GM19463 (cell line): ENCODE data around the gene ASAP2.

Experiments
- ATAC-seq: cut with Tn5 transposase; IDR thresholded peaks from one replicate; pipeline ENCODE4 v1.9.1; 2021; ENCODE audit warnings: mild to moderate bottlenecking, moderate library complexity; ENCODE audit not compliant: unreplicated experiment

The ASAP2 gene

DNA sequence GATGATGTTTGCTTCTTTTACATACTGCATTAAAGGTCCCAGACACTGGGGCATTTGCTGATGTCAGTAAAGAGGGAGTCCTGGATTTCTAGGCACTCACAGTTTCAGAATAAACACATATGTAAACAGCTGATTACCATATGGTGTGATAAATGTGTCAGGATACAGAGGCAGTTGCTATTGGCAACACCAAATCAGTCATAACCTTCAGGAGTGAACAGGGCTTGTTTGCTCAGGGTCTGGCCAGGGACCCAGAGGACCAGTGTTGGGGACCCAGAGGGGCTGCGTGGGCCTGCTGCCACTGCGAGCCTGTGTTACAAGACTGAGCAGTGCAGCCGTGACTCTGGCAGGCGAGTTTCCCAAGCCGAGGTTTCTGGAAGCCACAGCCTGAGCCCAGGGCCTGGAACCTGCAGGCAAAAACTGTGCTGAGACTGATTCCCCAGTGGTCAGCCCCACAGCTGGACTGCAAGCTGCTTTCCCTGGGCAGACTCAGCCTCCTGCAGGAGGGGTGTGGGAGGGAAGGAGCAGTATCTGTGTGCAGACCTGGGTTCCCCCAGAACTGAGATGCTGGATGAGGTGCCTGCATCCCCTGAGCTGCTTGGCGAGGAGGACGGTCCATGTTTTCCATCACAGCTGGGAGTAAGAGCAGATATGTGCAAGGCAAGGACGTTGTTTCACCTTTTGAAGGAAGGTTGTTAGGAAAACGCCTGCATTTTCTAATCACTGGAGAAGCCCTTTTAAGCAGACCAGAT lies 23.6 kb downstream of the ASAP2 start:
- ATAC-seq, result no peak

DNA sequence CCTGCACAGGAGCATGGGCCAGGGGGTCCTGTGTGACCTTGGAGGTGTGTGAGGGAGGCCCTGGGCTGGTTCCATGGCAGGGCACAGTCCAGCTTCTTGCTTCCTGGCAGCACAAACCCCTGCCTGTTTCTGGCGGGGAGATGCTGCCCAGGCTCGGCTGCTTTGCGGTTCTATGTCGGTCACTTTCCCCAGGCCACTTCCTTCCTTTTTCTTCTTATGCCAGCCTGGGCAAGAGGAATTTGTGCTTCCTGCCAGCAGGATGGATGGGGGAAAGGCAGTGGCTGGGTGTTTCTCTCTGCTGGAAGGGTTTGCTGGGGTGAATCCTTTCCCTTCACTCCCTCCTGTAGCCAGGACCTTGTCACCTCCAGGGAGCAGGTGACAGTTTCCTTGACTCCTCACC lies 24.3 kb downstream of the ASAP2 start:
- no peak for ATAC-seq

DNA sequence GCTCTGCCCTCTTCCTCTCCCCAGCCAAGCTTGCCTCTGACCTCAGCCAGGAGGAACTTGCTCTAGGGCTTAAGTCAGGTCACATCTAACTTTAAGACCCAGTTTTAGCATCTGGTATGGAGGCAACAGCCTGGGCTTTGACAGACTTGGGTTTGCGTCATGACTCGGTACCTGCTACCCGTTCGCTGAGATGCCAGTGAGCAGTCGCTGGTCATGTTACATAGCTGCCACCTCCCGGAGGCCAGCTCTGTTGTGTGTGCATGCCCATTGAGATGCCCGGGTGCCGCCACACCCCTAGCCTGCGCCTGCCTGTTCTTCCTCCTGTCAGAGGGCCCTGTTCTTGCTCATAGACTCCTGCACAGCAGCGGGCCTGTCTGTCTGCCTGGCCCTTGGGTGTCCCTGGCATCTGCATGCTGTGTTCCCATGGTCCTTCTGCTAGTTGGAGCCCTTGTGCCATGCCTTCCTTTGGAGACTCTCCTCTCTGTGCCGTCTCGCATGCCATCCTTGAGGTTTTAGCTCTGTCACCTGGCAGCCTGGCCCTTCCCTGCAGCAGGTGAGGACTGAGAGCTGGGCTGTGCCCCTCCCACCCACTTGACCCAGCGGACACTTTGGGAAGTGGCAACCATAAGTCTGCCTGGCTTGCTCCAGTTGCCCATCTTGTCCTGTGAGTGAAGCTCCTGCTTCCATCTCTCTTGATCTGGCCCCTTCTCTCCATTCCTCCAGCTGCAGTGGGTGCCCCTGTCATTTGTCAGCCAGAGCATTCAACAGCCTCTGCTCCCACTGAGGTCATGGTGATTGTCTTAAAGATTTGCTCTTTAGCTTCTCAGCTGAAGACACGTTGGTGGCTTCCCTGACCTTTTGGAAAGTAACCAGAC lies 24.9 kb downstream of the ASAP2 start:
- ATAC-seq, result no peak

DNA sequence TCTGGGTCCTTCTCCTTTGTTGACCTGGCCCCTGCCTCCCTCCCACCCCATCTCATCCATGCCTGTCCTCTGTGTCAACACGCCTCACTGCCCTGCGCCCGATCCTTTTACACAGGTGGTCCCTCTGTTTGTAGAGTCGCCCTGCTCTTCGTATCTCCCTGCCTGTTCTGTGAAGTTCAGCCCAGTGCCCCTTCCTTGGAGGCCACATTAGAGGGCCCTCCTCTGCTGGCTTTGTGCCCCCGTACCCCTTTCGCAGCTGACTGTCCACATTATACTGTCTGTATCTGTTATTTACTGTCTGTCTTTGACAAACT lies 25.5 kb downstream of the ASAP2 start:
- ATAC-seq, result no peak

DNA sequence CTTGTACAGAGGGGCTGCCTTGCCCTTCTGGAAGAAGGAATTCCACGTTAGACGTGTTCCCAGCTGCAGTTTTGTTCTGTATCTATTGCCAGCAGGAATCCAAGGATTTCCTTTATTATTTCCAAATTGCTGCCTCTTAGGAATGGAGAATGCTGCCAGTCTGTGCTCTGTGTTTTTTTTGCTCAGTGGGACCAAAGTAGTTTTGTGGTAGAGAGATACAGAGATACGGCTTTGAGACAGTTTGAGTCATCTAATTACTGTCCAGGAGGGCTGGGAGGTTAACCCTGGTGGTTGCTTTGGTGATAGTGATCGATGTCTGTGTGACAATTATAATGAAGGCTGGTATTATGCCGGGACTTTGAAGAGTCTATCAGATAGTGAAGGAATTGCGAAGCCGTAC lies 26.3 kb downstream of the ASAP2 start:
- no peak for ATAC-seq

DNA sequence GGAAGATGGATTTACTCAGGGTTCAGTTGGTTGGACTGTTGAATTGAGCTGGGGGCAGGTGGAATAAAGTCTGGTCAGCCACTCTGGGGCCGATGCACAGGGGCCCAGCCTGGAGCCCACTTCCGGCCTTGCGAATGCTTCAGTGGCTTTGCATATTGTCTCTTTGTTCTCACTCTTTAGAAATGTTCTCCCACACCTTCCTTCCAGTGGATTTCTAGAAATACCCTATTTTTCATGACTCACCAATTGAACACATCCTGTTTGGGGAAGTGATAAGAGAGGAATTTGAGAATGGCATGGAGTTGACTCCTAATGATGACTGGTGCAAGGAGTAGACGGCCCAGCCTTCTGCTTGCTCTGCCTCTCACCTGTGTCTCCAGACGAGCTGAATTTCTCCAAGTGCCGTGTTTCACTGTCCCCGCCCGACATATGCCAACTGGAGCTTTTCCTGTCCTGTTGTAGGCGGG lies 28.1 kb downstream of the ASAP2 start:
- no peak for ATAC-seq

DNA sequence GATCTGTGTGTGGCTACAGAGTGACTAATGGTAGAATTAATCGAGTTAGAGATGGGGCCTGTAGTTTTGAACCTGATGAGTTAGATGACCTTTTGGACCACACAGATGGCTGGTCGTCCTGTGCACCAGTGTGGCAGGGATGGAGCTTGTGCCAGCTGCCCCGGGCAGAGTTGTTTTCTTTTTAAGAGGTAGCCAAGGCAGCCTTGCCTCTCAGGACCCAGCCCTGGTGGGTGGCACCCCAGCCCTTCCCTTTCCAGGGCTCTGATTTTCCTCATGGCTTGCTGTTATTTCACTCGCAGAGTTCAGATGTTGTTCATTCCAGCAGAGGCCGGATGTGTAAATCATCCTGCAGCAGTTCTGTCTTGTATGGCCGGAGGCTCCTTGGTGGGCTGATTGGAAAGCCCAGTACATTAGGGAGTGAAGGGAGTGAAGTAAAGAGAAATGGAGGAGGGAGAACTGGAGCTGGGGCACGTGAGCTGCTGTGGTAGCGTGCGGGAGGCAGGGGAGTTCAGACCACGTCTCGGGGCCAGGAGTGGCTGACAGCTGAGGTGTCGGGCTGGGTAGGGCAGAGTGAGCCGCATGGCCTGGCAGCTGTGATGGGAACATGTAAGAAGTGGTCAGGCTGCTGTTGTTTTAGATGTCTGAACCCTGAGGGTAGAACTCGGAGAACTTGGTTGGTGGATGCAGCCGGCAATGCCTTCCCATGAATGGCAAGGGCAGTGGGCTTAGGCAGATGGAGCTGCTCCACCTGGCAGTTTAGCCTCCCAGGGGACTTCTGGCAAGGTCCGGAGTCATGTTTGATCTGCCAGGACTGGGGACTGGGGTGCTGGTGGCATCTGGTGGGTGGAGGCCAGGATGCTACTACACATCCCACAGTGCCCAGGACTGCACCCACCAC lies 28.8 kb downstream of the ASAP2 start:
- no peak for ATAC-seq

DNA sequence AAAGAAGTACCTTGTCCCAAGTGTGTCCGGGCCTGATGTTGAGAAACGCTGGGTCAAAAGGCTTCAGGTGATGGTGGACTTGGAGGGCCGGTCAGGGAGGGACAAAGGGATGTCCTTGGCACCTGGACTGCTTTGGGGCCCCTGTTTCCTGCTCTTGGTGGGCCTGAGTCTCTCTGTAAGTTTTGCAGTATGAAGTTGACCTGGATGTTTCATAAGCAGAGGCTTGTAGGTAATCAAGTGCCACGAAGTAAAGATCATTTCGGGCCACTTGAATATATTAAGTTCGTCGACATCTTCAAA lies 29.4 kb downstream of the ASAP2 start:
- ATAC-seq, result no peak

DNA sequence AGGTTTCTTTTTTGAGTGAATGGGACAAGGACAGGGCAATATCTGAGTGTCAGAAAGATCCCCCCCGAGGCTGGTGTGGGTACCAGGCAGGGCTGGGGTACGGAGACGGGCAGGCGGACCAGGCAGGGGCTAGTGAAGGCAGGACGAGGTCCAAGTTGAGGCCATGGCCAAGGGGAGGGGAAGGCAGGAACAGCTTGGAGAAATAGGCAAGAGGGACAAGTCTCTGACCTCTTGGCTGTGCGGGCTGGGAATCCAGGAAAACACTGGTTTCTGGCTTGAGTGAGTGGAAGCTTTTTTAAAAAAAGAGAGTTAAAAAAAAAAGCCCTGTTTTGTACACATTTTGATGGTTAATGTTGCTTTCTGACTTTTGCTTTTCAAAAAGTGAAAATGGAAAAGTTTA lies 30.3 kb downstream of the ASAP2 start:
- ATAC-seq, result no peak

DNA sequence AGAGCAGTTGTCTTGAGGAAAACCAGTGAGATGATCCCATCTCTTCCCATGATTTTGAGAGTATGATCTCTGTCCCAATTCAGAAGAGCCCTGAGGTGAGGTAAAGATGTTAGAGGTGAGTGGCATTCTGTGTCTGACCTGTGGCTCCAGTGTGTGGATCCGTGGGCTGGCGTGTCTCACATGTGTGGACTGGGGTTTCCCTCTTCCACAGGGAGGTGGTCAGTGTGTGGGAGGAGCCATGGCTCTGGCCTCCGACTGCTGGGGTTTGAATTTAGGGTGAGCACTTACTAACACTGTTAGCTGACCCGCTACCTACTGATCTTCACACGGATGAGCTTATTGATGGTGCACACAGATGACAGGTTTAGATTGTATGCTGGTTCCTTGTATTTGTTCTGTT lies 31.2 kb downstream of the ASAP2 start:
- ATAC-seq, result no peak

DNA sequence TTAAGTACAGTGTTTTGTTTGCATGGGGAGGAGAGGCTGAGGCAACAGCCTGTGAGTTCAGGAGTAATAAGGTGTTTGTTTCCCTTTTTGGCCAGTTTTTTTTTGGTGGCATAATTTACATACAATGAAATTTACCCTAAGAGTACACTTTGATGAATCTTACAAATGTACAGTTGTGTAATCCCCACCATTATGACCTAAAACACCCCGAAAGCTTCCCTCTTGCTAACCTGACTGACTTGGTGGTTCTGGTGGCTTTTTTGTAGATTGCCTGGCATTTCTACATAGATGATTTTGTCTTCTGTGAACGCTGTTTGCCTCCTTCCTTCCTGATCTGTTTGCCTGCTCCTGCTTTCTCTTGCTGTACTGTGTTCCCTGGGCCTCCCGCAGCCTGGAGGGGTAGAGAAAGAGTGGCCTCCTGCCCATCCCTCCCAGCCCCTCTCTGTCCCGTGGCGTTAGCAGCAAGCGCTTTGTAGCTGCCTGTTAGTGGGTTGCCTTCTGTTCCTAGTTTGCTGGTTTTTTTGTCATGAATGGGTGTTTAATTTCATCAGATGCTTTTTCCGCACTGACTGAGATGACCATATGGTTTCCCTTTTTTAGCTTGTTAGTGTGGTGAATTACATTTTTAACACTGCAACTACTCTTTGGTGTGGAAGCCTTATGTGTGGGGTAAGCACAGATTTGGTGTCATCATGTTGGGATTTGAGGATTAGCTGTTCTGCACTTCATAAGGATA lies 32.1 kb downstream of the ASAP2 start:
- no peak for ATAC-seq

DNA sequence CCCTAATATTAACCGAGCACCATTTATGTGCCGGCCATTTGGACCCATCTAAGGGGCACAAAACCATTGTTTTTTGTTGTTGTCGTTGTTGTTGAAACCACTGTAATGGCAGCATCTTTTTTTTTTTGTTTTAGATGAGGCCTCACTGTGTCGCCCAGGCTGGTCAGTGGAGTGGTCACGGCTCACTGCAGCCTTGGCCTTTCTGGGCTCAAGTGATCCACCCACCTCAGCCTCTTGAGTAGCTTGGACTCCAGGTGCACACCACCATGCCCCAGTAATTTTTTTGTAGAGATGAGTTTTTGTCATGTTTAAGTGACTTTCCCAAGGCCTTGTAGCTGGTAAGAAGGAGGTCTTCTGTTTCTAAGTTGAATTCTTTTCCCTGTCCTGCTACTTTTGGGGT lies 33.0 kb downstream of the ASAP2 start:
- no peak for ATAC-seq

DNA sequence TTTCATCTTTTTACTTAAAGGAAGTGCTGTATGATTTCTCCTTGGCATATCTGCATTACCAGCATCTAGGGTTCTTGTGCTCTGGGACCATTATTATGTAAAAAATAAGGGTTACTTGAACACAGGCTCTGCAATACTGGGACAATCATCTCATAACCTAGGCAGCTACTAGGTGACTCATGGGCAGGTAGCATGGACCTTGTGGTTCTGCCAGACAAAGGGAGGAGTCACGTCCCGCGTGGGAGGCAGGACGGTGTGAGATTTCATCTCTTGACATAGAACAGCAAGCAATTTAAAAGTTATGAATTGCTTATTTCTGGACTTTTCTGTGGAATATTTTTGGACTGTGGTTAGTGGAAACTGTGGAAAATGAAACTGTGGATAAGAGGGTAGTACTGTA lies 34.1 kb downstream of the ASAP2 start:
- ATAC-seq, result no peak

DNA sequence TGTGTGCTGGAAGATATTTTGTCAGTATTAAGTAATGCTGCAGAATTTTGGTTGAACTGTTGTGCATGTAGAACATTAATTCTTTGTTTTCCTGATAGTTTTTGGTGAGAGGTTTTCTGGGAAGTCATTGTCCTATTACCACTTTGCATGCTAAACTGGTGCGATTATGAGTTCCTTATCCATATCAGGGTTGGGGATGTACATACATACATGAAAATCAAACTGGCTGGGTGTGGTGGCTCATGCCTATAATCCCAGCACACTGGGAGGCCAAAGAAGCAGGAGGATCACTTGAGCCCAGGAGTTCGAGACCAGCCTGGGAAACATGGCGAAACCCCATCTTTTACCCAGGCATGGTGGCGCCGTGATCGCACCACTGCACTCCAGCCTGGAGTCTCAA lies 34.6 kb downstream of the ASAP2 start:
- no peak for ATAC-seq

DNA sequence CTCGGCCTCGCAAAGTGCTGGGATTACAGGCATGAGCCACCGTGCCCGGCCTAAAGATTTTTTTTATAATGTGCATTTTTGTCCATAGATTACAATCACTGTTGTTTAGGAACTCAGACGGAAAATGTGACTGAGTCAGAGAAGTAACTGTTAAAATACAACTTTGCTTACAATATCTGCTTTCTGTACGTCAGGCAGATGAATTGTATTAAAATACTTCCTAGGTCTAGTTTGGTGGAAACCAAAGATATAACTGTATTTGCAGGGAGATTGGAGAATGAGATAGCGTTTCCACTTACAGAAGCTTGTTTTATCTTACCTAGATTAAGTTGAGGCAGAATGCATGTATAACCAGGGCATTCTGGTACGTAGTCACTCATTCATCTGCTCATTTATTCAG lies 36.7 kb downstream of the ASAP2 start:
- ATAC-seq, result no peak

DNA sequence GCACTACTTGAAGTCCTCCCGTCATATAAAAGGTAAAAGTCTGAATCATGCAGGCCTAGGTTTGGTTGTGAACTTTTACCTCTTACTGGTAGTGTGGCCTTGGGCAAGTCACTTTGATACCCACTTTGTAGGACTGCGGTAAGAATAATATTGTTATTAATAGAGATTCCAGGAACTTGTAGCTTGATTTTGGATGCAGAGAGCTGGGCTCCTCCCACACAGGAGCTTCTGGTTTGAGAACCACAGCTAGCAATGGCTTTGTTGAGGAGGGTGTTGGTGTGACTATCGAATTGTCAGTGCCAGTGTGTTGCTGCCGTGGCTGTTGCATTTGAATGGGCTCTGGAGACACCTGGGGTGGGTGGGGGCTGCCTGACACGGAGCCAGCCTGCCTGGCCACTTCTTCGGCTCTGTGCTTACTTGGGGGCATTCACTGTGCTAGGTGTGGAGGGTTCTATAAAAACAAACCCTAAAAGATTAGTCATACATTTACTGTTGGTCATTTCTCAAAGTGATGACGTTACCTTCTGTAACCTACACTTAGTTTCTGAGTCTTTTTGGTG lies 38.5 kb downstream of the ASAP2 start:
- ATAC-seq, result no peak

DNA sequence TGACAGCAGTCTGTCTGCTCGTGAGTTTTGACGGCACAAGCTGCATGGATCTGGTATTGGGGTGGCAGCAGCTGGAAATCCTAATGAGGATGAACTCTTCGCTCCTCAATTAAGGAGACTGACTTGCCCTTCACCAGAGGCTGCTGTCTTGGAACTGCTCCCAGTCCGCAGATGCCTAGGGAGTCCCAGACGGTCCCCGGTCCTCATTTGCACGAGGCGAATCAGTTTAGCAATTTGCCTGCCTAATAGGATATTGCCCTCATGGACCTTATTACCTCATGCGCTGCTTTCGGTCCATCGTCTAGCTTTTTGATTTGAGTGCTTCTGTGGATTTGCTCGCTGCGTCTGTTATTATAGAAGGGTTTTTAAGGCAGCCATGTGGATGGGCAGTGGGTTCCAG lies 40.6 kb downstream of the ASAP2 start:
- no peak for ATAC-seq

DNA sequence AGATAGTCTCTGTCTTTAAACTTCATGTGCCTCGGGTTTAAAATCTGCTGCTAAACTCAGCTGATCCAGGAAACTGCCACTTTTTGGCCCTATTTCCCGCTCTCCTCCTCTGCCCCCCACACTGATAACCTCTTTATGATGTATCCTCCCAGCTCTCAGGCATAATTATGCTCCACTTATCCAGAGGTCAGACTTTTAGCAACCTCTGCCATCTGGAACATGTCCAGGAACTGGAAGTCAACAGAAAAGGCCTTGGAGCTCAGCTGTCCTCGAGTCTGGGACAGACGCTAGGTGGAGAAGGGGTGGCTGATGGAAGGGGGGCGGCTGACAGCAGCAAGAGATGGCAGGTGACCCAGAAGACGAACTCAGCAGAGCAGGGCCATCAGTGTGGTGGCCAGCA lies 41.2 kb downstream of the ASAP2 start:
- no peak for ATAC-seq

DNA sequence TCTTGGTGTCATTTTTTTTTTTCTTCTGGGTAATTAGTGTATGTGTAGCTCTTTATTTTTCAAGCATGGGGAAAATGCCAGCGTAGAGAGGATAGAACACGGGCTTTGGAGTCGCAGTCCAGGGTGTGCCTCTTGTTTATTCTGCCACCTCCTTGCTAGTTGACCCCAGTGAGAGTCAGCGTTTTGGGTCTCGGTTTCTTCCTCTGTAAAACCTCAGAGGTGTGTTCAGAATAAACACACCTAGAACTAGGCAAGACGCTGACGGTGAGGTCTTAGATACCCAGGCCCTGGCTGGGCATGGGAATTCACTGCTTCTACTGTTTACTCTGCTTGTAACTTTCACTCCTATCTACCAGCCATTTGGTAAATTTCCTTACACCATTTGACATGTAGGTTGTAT lies 41.8 kb downstream of the ASAP2 start:
- ATAC-seq, result no peak

DNA sequence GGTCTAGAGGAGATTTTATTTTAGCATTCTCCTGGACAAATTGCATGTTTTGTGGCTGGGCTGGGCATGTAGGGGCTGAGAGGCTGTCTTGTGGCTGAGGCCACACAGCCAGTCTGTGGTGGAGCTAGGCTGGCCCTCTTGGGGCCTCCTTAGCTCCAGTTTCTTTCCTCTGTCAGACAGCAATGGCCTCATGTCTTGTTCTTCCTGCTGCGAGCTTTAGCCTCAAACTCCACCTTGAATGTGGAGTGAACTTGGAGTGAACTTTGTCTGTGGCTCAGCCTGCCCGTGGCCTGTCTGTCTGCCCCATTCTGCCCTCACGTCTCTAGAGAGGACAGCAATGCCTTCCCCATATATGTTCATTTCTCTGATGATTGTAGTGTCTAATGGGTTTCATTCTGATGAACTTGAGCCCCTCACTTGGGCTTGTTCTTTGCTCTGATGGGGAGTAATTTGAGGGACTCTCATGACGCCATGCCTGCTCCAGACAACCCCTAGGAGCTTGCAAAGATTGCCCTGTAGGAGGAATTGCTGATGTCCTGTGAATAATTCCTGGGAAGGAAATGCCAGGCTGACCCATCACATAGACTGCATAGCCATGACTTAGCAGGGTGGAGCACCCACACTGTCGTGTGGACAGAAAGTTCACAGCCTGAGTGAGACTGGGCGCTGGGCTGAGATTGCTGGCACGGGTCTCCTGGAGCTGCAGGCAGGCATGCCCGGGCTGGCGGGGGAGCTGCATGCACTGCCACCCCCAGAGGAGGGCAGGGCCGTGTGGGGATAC lies 42.6 kb downstream of the ASAP2 start:
- no peak for ATAC-seq
